ENCODE measurements around the gene PTGFRN. TPM values are rescaled to one million over a fixed set of nuclear protein-coding genes. Genes with fewer than 3 reads are reported as not detected.

PTGFRN gene
- total RNA-seq, 2 experiments from 2014 or later = 7.0 to 8.4 TPM

GRCh38 chr1:117036018-117036461, 126.3 kb downstream of the PTGFRN start:
- Mint-ChIP-seq H3K9me3 (no peaks in the 10 kb centered on the region), H3K4me1 (ENCODE audit: low read depth) (peaks cover 11% of the 10 kb centered on the region), H3K27ac (no peak overlapping the region), H3K36me3 (ENCODE audit: low read depth) (peaks cover 2% of the 10 kb centered on the region), H3K4me3 (no peak overlapping the region), H3K27me3 (no peaks in the 10 kb centered on the region)
- intact Hi-C loops (cut with micrococcal nuclease) = no loop called here
- CTCF ChIA-PET = no interaction called here
- ATAC-seq (no peak), DNase-seq (no peak)
- POLR2A ChIA-PET = no interaction called here
- TF ChIP-seq CTCF (IDR thresholded peaks at IDR 0.05) = no peak

GRCh38 chr1:117037802-117038201, 128.1 kb downstream of the PTGFRN start:
- POLR2A ChIA-PET = no interaction called here

GRCh38 chr1:117038236-117038635, 128.5 kb downstream of the PTGFRN start:
- ChIA-PET POLR2A (no interaction called here), CTCF (interaction anchor here (0.9 kb wide), 1 partner anchor 211 kb away, joined by 3 read pairs; no protein-coding TSS in a partner anchor)
- TF ChIP-seq CTCF (IDR thresholded peaks at IDR 0.05) = no peak
- peaks cover 9% of the 10 kb centered on the region for H3K36me3 Mint-ChIP-seq (ENCODE audit: low read depth)
- ATAC-seq (no peak), DNase-seq (no peak)
- H3K9me3 Mint-ChIP-seq = peaks cover 2% of the 10 kb centered on the region
- no peak overlapping the region for H3K4me3 Mint-ChIP-seq
- intact Hi-C loops (cut with micrococcal nuclease) = no loop called here
- H3K27ac Mint-ChIP-seq = no peak overlapping the region
- peaks cover 7% of the 10 kb centered on the region for H3K4me1 Mint-ChIP-seq (ENCODE audit: low read depth)
- H3K27me3 Mint-ChIP-seq = no peaks in the 10 kb centered on the region

More at GRCh38 chr1:117037802-117038201, 128.1 kb downstream of the PTGFRN start:
- Mint-ChIP-seq H3K27ac (no peak overlapping the region), H3K36me3 (ENCODE audit: low read depth) (peaks cover 5% of the 10 kb centered on the region), H3K4me3 (no peak overlapping the region), H3K9me3 (peaks cover 2% of the 10 kb centered on the region), H3K27me3 (no peaks in the 10 kb centered on the region), H3K4me1 (ENCODE audit: low read depth) (peaks cover 11% of the 10 kb centered on the region)
- intact Hi-C loops (cut with micrococcal nuclease) = no loop called here
- DNase-seq = no peak
- no peak for TF ChIP-seq CTCF (IDR thresholded peaks at IDR 0.05)
- ATAC-seq = no peak
- CTCF ChIA-PET = no interaction called here

Other genes with a start within 250 kb of the PTGFRN start
- gene IGSF3, start 242.2 kb upstream of the PTGFRN start, total RNA-seq = under 1 TPM; 0.54 to 0.72 TPM
- 100 to 1,000 TPM; 217 to 220 TPM for gene CD2, start 155.5 kb upstream of the PTGFRN start, total RNA-seq
- gene CD101, start 91.8 kb downstream of the PTGFRN start, total RNA-seq = 1 to 10 TPM; 2.5 to 3.2 TPM
- 100 to 1,000 TPM; 126 to 127 TPM for gene TTF2, start 150.4 kb downstream of the PTGFRN start, total RNA-seq
- gene TRIM45, start 211.8 kb downstream of the PTGFRN start, total RNA-seq = under 1 TPM; 0.27 TPM

All from activated CD8-positive, alpha-beta T cell treated with anti-CD3 and anti-CD28 coated beads for 36 hours (primary cell).